ENCODE measurements around the gene FAM174B. TPM values are rescaled to one million over a fixed set of nuclear protein-coding genes. Genes with fewer than 3 reads are reported as not detected.

Gene FAM174B
- 0.61 and 2.0 TPM in 2 replicates for total RNA-seq

DNA sequence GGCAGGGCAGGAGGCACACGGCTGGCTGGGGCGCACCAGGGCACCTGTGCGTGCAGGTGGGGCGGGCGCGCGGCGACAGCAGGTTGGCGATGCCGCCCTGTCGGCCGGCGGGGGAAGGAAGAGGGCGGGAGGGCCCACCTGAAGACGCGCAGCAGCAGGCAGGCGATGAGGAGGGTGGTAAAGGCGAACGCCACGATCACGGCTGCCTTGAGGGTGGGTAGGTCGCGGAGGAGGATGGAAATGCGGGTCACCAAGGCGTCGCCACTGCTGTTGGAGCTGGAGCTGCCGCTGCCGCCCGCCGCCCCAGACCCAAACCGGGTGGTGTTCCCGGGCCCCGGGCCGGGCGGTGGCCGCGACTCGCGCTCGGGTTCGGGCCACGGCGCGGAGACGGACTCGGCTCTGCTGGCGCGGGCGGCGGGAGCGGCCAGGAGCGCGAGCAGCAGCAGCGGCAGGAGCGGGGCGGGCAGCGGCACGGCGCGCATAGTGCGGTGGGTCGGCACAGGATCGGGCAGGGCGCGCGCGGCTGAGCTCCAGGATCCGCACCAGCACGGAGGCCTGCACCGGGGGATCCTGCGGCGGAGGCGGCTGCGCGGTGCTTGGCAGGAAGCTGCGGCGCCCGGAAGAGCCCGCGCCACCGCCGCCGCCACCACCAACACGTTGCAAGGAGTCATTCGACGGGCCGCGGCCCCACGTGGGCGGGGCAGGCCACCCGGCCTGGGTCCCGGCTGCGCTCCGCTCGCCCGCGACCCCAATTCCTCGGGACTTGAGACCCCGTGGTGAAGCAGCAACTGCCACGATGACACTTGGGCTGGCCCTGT lies at the start of gene FAM174B:
TSS of gene FAM174B (minus strand) at position 598 of the 818 bp plus-strand sequence.

Other genes starting within 250 kb of the FAM174B start
- gene CHD2, start 244.5 kb upstream of the FAM174B start, total RNA-seq = 31.2 and 34.5 TPM in 2 replicates

All from hair follicular keratinocyte (primary cell).